Mesodermal cell (in vitro differentiated cells): ENCODE measurements around the gene AUTS2.

Experiments
- H3K27ac ChIP-seq: 2 replicates; pipeline ENCODE4 v1.7.0; 2013; ENCODE audit warnings: mild to moderate bottlenecking, low read depth, low read length, moderate library complexity; ENCODE audit not compliant: severe bottlenecking
- H3K36me3 ChIP-seq: 2 replicates; pipeline ENCODE4 v1.7.1; 2013; ENCODE audit warnings: mild to moderate bottlenecking, low read length, moderate library complexity; ENCODE audit not compliant: control insufficient read depth, insufficient read depth
- H3K4me1 ChIP-seq: one replicate; pipeline ENCODE4 v1.7.1; 2013; ENCODE audit warnings: mild to moderate bottlenecking, low read length; ENCODE audit not compliant: insufficient read depth, control insufficient read depth, poor library complexity, severe bottlenecking
- H3K4me3 ChIP-seq: 2 replicates; pipeline ENCODE4 v1.7.0; 2013; ENCODE audit warnings: low read length, control low read depth, mild to moderate bottlenecking; ENCODE audit not compliant: insufficient read depth, poor library complexity, severe bottlenecking; ENCODE audit errors: extremely low read depth
- H3K9me3 ChIP-seq: 2 replicates; pipeline ENCODE4 v1.7.1; 2013; ENCODE audit warnings: mild to moderate bottlenecking, low read length, moderate library complexity; ENCODE audit not compliant: control insufficient read depth
- WGBS, 2 experiments: methylation state at CpG; one replicate each; pipeline ENCODE4 v1.1.5; 2013; ENCODE audit warnings: missing lambda C conversion rate in 2 of 2; ENCODE audit not compliant: insufficient coverage in 2 of 2; 5-methylcytosine and 5-hydroxymethylcytosine counted together

AUTS2 gene

DNA sequence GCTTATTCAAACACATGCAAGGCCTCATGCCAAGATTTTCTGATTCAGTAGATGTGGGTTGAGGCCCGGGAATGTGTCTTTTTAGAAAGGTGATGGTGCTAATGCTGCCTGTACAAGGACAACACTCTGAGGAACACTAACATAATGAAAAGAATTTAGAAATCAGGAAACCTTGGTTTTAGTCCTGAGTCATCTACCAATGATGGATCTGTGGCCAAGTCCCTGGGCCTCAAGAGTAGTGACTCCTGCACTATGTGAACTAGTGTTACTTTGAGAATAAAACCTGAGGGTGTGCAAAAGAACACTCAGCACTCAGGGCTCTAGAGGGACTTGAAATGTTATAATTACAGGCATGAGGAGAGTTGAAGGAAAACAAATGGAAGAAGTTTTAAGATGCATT, 792.0 kb downstream of the AUTS2 start:
- Histone ChIP-seq H3K36me3 (no peaks in the 10 kb centered on the region), H3K9me3 (no peaks in the 10 kb centered on the region), H3K27ac (no peak overlapping the region), H3K4me1 (no peaks in the 10 kb centered on the region), H3K4me3 (no peak overlapping the region)
- WGBS, 2 experiments, result no CpG with 5 or more reads among the region's 1 CpG

GRCh38 chr7:70392256-70392876, 794.1 kb downstream of the AUTS2 start:
- no peaks in the 10 kb centered on the region for H3K9me3 ChIP-seq
- H3K4me3 ChIP-seq, result no peak overlapping the region
- H3K27ac ChIP-seq, result no peak overlapping the region
- no peaks in the 10 kb centered on the region for H3K36me3 ChIP-seq
- no peaks in the 10 kb centered on the region for H3K4me1 ChIP-seq
- 87 to 100% methylated on average over 3 to 4 of the region's 5 CpGs for WGBS, 2 experiments

DNA sequence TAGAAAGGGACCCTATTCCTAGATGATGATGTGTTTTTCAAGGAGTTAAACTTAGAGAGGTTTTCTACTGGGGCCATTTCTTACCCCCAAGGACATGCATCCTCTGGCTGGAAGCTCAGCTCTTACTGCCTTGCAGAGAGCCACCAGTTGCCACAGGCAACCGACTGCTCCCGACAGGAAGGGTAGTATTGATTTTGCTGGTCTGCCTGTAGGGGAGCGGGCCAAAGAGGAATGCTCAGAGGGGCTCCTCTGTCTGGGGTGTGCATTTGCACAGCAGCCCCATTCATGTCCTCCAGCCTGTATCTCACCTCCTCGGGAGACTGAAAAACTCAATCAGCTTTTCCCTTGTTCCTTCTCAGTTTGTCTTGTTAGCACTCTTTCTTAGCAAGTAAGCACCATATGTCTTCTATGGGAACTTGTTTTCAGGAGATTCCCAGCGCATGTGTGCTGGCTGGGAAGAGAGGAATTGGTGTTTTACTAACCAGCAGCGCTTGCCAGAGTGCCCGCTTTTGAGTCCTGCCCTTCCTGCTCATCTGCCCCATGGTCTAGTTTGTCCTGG, 794.7 kb downstream of the AUTS2 start:
- WGBS, 2 experiments, result 61 to 83% methylated on average over 4 to 6 of the region's 7 CpGs
- Histone ChIP-seq H3K9me3 (no peaks in the 10 kb centered on the region), H3K36me3 (no peaks in the 10 kb centered on the region), H3K4me3 (no peak overlapping the region), H3K27ac (no peak overlapping the region), H3K4me1 (no peaks in the 10 kb centered on the region)

DNA sequence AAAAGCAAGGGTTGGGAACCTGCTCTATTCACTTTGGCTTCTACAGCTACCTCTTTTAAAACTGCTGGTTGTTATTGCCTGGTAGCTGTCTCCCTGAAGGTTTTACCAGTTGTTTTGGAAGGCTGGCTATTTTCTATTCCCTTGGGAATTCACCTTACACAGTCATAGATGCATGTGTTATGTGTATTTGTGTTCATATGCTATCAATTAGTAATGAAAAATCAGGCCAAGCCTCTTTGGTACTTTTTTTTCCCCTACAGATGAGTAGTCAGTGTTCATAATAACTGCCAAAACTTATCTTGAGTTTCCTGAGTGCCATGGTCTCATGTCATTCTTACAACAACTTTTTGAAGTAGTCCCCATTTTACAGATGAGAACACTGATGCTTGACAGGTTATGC, 795.7 kb downstream of the AUTS2 start:
- H3K9me3 ChIP-seq, result no peaks in the 10 kb centered on the region
- no peak overlapping the region for H3K27ac ChIP-seq
- no peak overlapping the region for H3K4me3 ChIP-seq
- H3K36me3 ChIP-seq, result no peaks in the 10 kb centered on the region
- H3K4me1 ChIP-seq, result no peaks in the 10 kb centered on the region

DNA sequence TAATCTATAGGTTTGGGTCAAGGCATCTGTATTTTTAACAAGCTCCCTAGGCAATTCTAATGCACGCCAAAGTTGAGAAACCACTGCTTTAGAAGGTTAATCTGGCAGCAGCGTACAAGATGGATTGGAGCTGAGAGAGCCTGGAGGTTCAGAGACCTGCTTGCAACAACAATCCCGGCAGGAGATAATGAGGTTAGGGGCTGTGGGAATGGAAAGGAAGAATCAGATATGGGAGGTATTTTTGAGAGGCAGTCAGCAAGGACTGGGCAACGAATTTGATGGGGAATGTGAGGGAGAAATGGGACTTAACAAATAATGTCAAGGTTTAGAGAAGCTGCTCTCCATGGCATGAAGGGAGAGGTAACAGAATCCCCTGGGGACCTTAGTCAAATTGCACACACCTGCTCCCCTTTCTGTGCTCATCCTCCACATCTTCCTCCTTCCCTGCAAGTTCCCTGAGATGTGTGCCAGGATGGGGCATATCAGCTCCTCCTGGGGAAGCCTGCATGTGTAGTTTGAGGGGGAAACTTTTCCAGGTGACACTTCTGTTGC, 802.6 kb downstream of the AUTS2 start:
- Histone ChIP-seq H3K36me3 (no peaks in the 10 kb centered on the region), H3K4me3 (no peak overlapping the region), H3K9me3 (no peaks in the 10 kb centered on the region), H3K4me1 (peaks cover 12% of the 10 kb centered on the region), H3K27ac (no peak overlapping the region)
- 84 to 89% methylated on average over 4 of the region's 4 CpGs for WGBS, 2 experiments

DNA sequence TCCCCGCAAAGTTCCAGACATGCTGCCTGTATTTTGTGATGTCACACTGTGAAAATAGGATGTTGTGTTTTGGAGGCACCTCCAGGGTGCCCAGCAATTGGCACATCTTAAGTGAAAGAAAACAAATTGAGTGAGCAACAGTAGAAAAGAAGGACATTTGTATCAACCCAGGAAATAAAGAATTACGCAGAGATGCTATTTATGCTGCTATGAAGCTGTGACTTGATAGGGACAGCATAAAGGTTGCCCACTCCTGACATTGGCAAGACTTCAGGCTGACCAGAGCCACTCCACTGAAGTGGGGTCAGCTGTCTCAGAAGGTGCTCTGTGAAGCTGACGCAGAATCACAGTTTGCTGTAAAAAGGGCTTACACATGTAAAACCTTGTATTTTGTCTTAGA, 803.8 kb downstream of the AUTS2 start:
- Histone ChIP-seq H3K27ac (no peak overlapping the region), H3K4me1 (peaks cover 21% of the 10 kb centered on the region), H3K36me3 (no peaks in the 10 kb centered on the region), H3K9me3 (no peaks in the 10 kb centered on the region), H3K4me3 (no peak overlapping the region)
- 76 to 91% methylated on average over 2 to 3 of the region's 3 CpGs for WGBS, 2 experiments

GRCh38 chr7:70405241-70405640, 807.0 kb downstream of the AUTS2 start:
- Histone ChIP-seq H3K4me1 (peaks cover 25% of the 10 kb centered on the region), H3K4me3 (no peak overlapping the region), H3K27ac (peak overlapping the region; percentile 10), H3K36me3 (no peaks in the 10 kb centered on the region), H3K9me3 (no peaks in the 10 kb centered on the region)
- WGBS, 2 experiments, result 56 to 83% methylated on average over 2 to 3 of the region's 5 CpGs

DNA sequence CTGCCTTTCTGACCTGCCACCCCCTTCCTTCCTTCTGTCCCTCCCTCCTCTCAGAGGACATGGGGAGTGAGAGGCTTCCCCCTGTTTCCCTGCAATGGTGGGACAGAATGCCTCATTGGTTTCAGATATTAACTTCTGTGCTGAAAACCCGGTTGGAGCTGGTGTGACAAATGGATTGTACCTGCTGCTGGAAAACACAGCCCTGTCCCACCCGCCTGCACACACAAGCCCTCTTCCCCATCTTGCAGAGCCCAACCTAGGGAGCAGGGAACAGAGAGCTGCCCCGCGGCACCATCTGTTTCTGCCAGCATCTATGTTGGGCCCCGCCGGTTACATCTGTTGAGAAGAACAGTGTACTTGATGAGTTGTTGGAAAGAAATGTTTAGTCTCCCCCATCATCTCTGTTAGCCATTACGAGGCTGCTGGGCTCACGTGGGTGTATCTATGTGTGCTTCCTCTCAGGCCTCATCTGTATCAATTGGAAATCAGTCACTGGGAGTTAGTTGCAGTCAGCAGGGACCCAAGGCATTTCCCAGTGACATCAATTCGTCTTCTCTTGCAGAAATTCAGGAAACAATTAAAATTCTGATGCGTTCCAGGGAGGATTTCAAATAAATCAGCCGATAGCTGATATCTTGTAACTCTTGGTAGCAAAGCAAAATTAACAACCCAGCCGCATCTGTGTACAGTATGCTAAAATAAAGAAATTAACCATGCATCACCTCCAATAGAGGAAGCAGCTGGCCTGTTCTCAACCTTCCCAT, 808.1 kb downstream of the AUTS2 start:
- H3K36me3 ChIP-seq, result no peaks in the 10 kb centered on the region
- peak overlapping the region; percentile 66 for H3K27ac ChIP-seq
- peaks cover 25% of the 10 kb centered on the region for H3K4me1 ChIP-seq
- H3K9me3 ChIP-seq, result no peaks in the 10 kb centered on the region
- WGBS, 2 experiments, result 87 to 88% methylated on average over 4 to 7 of the region's 12 CpGs
- no peak overlapping the region for H3K4me3 ChIP-seq

GRCh38 chr7:70406950-70407209, 808.6 kb downstream of the AUTS2 start:
- Histone ChIP-seq H3K27ac (peak overlapping the region; percentile 66), H3K4me1 (peaks cover 25% of the 10 kb centered on the region), H3K4me3 (no peak overlapping the region), H3K9me3 (no peaks in the 10 kb centered on the region), H3K36me3 (no peaks in the 10 kb centered on the region)
- 92 to 100% methylated on average over 3 to 4 of the region's 4 CpGs for WGBS, 2 experiments

GRCh38 chr7:70408477-70408876, 810.2 kb downstream of the AUTS2 start:
- Histone ChIP-seq H3K4me3 (no peak overlapping the region), H3K27ac (no peak overlapping the region), H3K9me3 (no peaks in the 10 kb centered on the region), H3K36me3 (no peaks in the 10 kb centered on the region), H3K4me1 (peaks cover 25% of the 10 kb centered on the region)
- 100% methylated on average over 1 of the region's 2 CpGs for WGBS, 2 experiments

DNA sequence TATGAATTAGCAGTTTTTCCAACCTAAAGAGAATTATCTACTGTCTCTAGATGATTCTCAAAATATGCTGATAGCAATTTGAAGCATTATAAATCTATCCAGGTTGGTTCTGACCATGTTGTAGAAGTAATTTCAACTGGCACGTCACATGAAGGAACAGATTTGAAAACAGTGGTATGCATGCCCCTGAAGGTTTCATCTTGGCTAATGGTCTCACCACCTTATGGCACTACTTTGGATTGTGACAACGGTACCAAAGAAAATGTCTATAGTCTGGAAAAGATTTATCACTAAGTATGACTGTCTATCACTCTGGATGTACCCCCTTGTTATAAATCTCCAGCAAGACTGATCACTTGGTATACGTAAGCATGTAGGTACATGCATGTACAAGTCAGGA, 810.6 kb downstream of the AUTS2 start:
- Histone ChIP-seq H3K4me1 (peaks cover 25% of the 10 kb centered on the region), H3K4me3 (no peak overlapping the region), H3K9me3 (no peaks in the 10 kb centered on the region), H3K36me3 (no peaks in the 10 kb centered on the region), H3K27ac (no peak overlapping the region)
- 92 to 100% methylated on average over 2 to 3 of the region's 3 CpGs for WGBS, 2 experiments
